Type B pancreatic cell (in vitro differentiated cells): Measurements from ENCODE around the gene USH1C. TPM values are rescaled to one million over a fixed set of nuclear protein-coding genes. Genes with fewer than 3 reads are reported as not detected.

Source experiments
- DNase-seq: peaks from one replicate; pipeline ENCODE4 v3.0.0; 2021; ENCODE audit warnings: mixed read lengths; ENCODE audit not compliant: unreplicated experiment; ENCODE audit errors: extremely low spot score
- H3K27ac Mint-ChIP-seq: 2 replicates; pipeline ENCODE4 v1.8.0; 2021; ENCODE audit warnings: mild to moderate bottlenecking, mixed read lengths
- H3K27me3 Mint-ChIP-seq: 2 replicates; pipeline ENCODE4 v1.8.0; 2021; ENCODE audit warnings: mixed read lengths
- H3K36me3 Mint-ChIP-seq: 2 replicates; pipeline ENCODE4 v1.8.0; 2021; ENCODE audit warnings: mixed read lengths
- H3K4me1 Mint-ChIP-seq: one replicate; pipeline ENCODE4 v1.8.0; 2021; ENCODE audit warnings: mixed read lengths; ENCODE audit not compliant: unreplicated experiment
- H3K4me3 Mint-ChIP-seq: 2 replicates; pipeline ENCODE4 v1.8.0; 2021; ENCODE audit warnings: mild to moderate bottlenecking, mixed read lengths
- H3K9me3 Mint-ChIP-seq: 2 replicates; pipeline ENCODE4 v1.8.0; 2021; ENCODE audit warnings: mixed read lengths
- CTCF ChIP-seq: fragments of 200-600 bp; sonication (generic); conservative IDR thresholded peaks from 2 replicates; pipeline ENCODE4 v1.5.0; 2021; ENCODE audit warnings: antibody characterized with exemption, mild to moderate bottlenecking
- total RNA-seq: library from RNA; stranded (reverse); gene quantifications from 2 replicates; pipeline ENCODE4 v1.2.1, GENCODE V29; 2021; ENCODE audit warnings: low replicate concordance

The USH1C gene
- total RNA-seq, 1 donor from 2014 or later: 21.8 TPM

GRCh38 chr11:17469998-17470397 is 74.2 kb downstream of the USH1C start:
- Mint-ChIP-seq H3K27ac (no peak overlapping the region), H3K4me3 (no peak overlapping the region), H3K27me3 (peaks cover 49% of the 10 kb centered on the region), H3K4me1 (peaks cover 4% of the 10 kb centered on the region), H3K36me3 (peaks cover 3% of the 10 kb centered on the region), H3K9me3 (no peaks in the 10 kb centered on the region)
- DNase-seq: no peak
- no peak for TF ChIP-seq CTCF

GRCh38 chr11:17468122-17468521 is 76.1 kb downstream of the USH1C start:
- Mint-ChIP-seq H3K27me3 (peaks cover 30% of the 10 kb centered on the region), H3K27ac (no peak overlapping the region), H3K4me3 (no peak overlapping the region), H3K4me1 (peaks cover 18% of the 10 kb centered on the region), H3K36me3 (no peaks in the 10 kb centered on the region), H3K9me3 (no peaks in the 10 kb centered on the region)
- no peak for TF ChIP-seq CTCF
- DNase-seq: no peak

GRCh38 chr11:17463546-17464174 is 80.6 kb downstream of the USH1C start:
- H3K27me3 Mint-ChIP-seq: peaks cover 15% of the 10 kb centered on the region
- no peaks in the 10 kb centered on the region for H3K36me3 Mint-ChIP-seq
- peaks cover 7% of the 10 kb centered on the region for H3K9me3 Mint-ChIP-seq
- no peak overlapping the region for H3K4me3 Mint-ChIP-seq
- no peak for TF ChIP-seq CTCF
- no peak for DNase-seq
- H3K4me1 Mint-ChIP-seq: peaks cover 18% of the 10 kb centered on the region
- H3K27ac Mint-ChIP-seq: no peak overlapping the region

GRCh38 chr11:17462940-17463339 is 81.3 kb downstream of the USH1C start:
- Mint-ChIP-seq H3K4me3 (no peak overlapping the region), H3K27me3 (peaks cover 17% of the 10 kb centered on the region), H3K36me3 (no peaks in the 10 kb centered on the region), H3K27ac (no peak overlapping the region), H3K4me1 (peaks cover 18% of the 10 kb centered on the region), H3K9me3 (peaks cover 7% of the 10 kb centered on the region)
- no peak for TF ChIP-seq CTCF
- DNase-seq: no peak

- H3K4me1 Mint-ChIP-seq: peaks cover 14% of the 10 kb centered on the region
- TF ChIP-seq CTCF: no peak
- H3K27ac Mint-ChIP-seq: no peak overlapping the region
- DNase-seq: no peak
- H3K27me3 Mint-ChIP-seq: peaks cover 18% of the 10 kb centered on the region
- no peak overlapping the region for H3K4me3 Mint-ChIP-seq
- H3K36me3 Mint-ChIP-seq: no peaks in the 10 kb centered on the region
- H3K9me3 Mint-ChIP-seq: peaks cover 7% of the 10 kb centered on the region
Measured at GRCh38 chr11:17460406-17460805, 83.8 kb downstream of the USH1C start.
